ENCODE measurements around the gene ASTL.

- TF ChIP-seq POLR2A (IDR thresholded peaks at IDR 0.05) (no peak), CTCF (IDR thresholded peaks at IDR 0.05) (no peak), POLR2AphosphoS5 (IDR thresholded peaks at IDR 0.05) (no peak), EP300 (IDR thresholded peaks at IDR 0.05) (no peak)
These were observed 37.4 kb downstream of the ASTL start for GRCh38 chr2:96100893-96101304.
